Fibroblast of lung (primary cell): ENCODE data around the gene STYXL2.

ENCODE experiments used
- EZH2 ChIP-seq: IDR thresholded peaks from 2 replicates; pipeline ENCODE4 v1.5.1; 2012; ENCODE audit warnings: low read length, control low read depth, mild to moderate bottlenecking; ENCODE audit errors: missing control alignments
- TF ChIP-seq, protein P1 (sequence below), 2 donors: IDR thresholded peaks in 1 of 2; conservative IDR thresholded peaks in 1 of 2; 1 replicate in 1 of 2; 2 replicates in 1 of 2; pipeline ENCODE4 v1.5.1; 2011 to 2012; ENCODE audit warnings: low read length in 2 of 2, control low read depth in 1 of 2, inconsistent platforms in 1 of 2, low read depth in 1 of 2, mild to moderate bottlenecking in 1 of 2

- TF ChIP-seq, protein P1, sequence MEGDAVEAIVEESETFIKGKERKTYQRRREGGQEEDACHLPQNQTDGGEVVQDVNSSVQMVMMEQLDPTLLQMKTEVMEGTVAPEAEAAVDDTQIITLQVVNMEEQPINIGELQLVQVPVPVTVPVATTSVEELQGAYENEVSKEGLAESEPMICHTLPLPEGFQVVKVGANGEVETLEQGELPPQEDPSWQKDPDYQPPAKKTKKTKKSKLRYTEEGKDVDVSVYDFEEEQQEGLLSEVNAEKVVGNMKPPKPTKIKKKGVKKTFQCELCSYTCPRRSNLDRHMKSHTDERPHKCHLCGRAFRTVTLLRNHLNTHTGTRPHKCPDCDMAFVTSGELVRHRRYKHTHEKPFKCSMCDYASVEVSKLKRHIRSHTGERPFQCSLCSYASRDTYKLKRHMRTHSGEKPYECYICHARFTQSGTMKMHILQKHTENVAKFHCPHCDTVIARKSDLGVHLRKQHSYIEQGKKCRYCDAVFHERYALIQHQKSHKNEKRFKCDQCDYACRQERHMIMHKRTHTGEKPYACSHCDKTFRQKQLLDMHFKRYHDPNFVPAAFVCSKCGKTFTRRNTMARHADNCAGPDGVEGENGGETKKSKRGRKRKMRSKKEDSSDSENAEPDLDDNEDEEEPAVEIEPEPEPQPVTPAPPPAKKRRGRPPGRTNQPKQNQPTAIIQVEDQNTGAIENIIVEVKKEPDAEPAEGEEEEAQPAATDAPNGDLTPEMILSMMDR (conservative IDR thresholded peaks at IDR 0.05 in 1 of 2, IDR thresholded peaks at IDR 0.05 in 1 of 2; ENCODE audit: low read depth in 1 of 2, low read length in 2 of 2) = no peak
- TF ChIP-seq EZH2 = no peak
Observed at GRCh38 chr1:167068761-167069160, 25.1 kb upstream of the STYXL2 start.
